Epidermal melanocyte (primary cell): ENCODE data around the gene CHRNA3.

ENCODE experiments used
- DNase-seq: peaks from one replicate; pipeline ENCODE4 v3.0.0; 2011; ENCODE audit warnings: low spot score; ENCODE audit not compliant: insufficient read length

The CHRNA3 gene

GRCh38 chr15:78636378-78636859 is 15.6 kb upstream of the CHRNA3 start:
- no peak for DNase-seq

GRCh38 chr15:78635346-78635745 is 14.6 kb upstream of the CHRNA3 start:
- no peak for DNase-seq

GRCh38 chr15:78634210-78635145 is 13.7 kb upstream of the CHRNA3 start:
- DNase-seq: peak; percentile 12

GRCh38 chr15:78633348-78633747 is 12.6 kb upstream of the CHRNA3 start:
- DNase-seq: peak; percentile 11

- DNase-seq: peak; percentile 12
Measured at GRCh38 chr15:78630886-78631633, 10.3 kb upstream of the CHRNA3 start.

- peak; percentile 9 for DNase-seq
Measured at GRCh38 chr15:78629716-78630065, 8.9 kb upstream of the CHRNA3 start.

GRCh38 chr15:78629031-78629715 is 8.4 kb upstream of the CHRNA3 start:
- peak; percentile 4 for DNase-seq

GRCh38 chr15:78628227-78628626 is 7.4 kb upstream of the CHRNA3 start:
- no peak for DNase-seq

- DNase-seq: no peak
Measured at GRCh38 chr15:78627348-78627747, 6.6 kb upstream of the CHRNA3 start.

- peak; percentile 12 for DNase-seq
Measured at GRCh38 chr15:78626381-78626995, 5.7 kb upstream of the CHRNA3 start.

GRCh38 chr15:78625606-78626280 is 4.9 kb upstream of the CHRNA3 start:
- peak; percentile 9 for DNase-seq

GRCh38 chr15:78624651-78625590 is 4.1 kb upstream of the CHRNA3 start:
- DNase-seq: no peak

GRCh38 chr15:78623786-78624497 is 3.1 kb upstream of the CHRNA3 start:
- DNase-seq: peak; percentile 8

GRCh38 chr15:78621810-78622402 is 1.1 kb upstream of the CHRNA3 start:
- DNase-seq: no peak

GRCh38 chr15:78620021-78620526 is 722 bp downstream of the CHRNA3 start:
- DNase-seq: no peak

GRCh38 chr15:78619022-78619950 is 1.5 kb downstream of the CHRNA3 start:
- DNase-seq: no peak

GRCh38 chr15:78618490-78618934 is 2.3 kb downstream of the CHRNA3 start:
- peak; percentile 96 for DNase-seq
